Gastrocnemius medialis (tissue), 4 donors: ENCODE data around the gene CENPE.

Experiments used
- CTCF ChIP-seq, 5 experiments: fragments of 450-650 bp in 3 of 5; fragments of 200-600 bp in 2 of 5; sonication (generic) in 2 of 5; IDR thresholded peaks in 4 of 5; conservative IDR thresholded peaks in 1 of 5; 1 replicate in 4 of 5; 2 replicates in 1 of 5; pipeline ENCODE4 v1.5.1; 2016 to 2019; ENCODE audit warnings: antibody characterized with exemption in 5 of 5, mild to moderate bottlenecking in 3 of 5, moderate library complexity in 3 of 5
- POLR2A ChIP-seq, 2 donors: fragments of 450-650 bp; IDR thresholded peaks; one replicate each; pipeline ENCODE4 v1.6.1; 2017; ENCODE audit warnings: antibody characterized with exemption in 2 of 2, mild to moderate bottlenecking in 2 of 2, moderate library complexity in 2 of 2

GRCh38 chr4:103075435-103075893 lies 122.7 kb downstream of the CENPE start:
- TF ChIP-seq CTCF (IDR thresholded peaks at IDR 0.05 in 4 of 5, conservative IDR thresholded peaks at IDR 0.05 in 1 of 5) (no peak), POLR2A (IDR thresholded peaks at IDR 0.05) (no peak)
